ENCODE data around the gene ESRRA.
A peak's percentile ranks its signal among the peaks of the same experiment; 100 is the strongest.

ESRRA gene

GRCh38 chr11:64334764-64335735 lies 29.7 kb downstream of the ESRRA start:
- DNase-seq, result peak in 1 of 2 donors; percentile 66

- DNase-seq, result no peak
Measured at GRCh38 chr11:64337538-64338249, 32.4 kb downstream of the ESRRA start.

- no peak for DNase-seq
Measured at GRCh38 chr11:64338716-64339115, 33.4 kb downstream of the ESRRA start.

GRCh38 chr11:64339286-64339685 lies 34.0 kb downstream of the ESRRA start:
- DNase-seq, result no peak

GRCh38 chr11:64339754-64340408 lies 34.6 kb downstream of the ESRRA start, which contains the start of gene CCDC88B:
CCDC88B (plus strand) TSS chr11:64340204; CDS start chr11:64340267, 63 bp downstream.
- peak; percentile 91 for DNase-seq

GRCh38 chr11:64340671-64341335 lies 35.5 kb downstream of the ESRRA start:
- peak; percentile 77 for DNase-seq

- no peak for DNase-seq
Measured at GRCh38 chr11:64341429-64341828, 36.1 kb downstream of the ESRRA start.

- DNase-seq, result peak; percentile 89 to 93
Measured at GRCh38 chr11:64341851-64342791, 36.8 kb downstream of the ESRRA start.

- DNase-seq, result no peak
Measured at GRCh38 chr11:64342869-64343745, 37.8 kb downstream of the ESRRA start.

- no peak for DNase-seq
Measured at GRCh38 chr11:64343767-64344559, 38.6 kb downstream of the ESRRA start.

- DNase-seq, result no peak
Measured at GRCh38 chr11:64344787-64345186, 39.5 kb downstream of the ESRRA start.

- DNase-seq, result no peak
Measured at GRCh38 chr11:64347193-64347867, 42.0 kb downstream of the ESRRA start.

- no peak for DNase-seq
Measured at GRCh38 chr11:64348383-64349024, 43.2 kb downstream of the ESRRA start.

- no peak for DNase-seq
Measured at GRCh38 chr11:64349025-64349387, 43.7 kb downstream of the ESRRA start.

- DNase-seq, result no peak
Measured at GRCh38 chr11:64349404-64349803, 44.1 kb downstream of the ESRRA start.

GRCh38 chr11:64351136-64351631 lies 45.9 kb downstream of the ESRRA start:
- no peak for DNase-seq

GRCh38 chr11:64352099-64352994 lies 47.0 kb downstream of the ESRRA start:
- no peak for DNase-seq
